ENCODE measurements around the gene ZBTB5.

The ZBTB5 gene

GRCh38 chr9:37407468-37407867 lies 57.8 kb downstream of the ZBTB5 start:
- TF ChIP-seq CTCF (IDR thresholded peaks at IDR 0.05; ENCODE audit: borderline replicate concordance, control extremely low read depth, extremely low read depth, insufficient read depth, missing control alignments), result no peak
- DNase-seq (ENCODE audit: low spot score), result no peak
- in situ Hi-C loops (cut with MboI; ENCODE audit: low sequenced_read_pairs, unreplicated experiment), result loop anchor here (10.0 kb wide), 2 partner anchors 373 to 413 kb away; partner anchors contain the start of gene PAX5

- TF ChIP-seq CTCF (IDR thresholded peaks at IDR 0.05; ENCODE audit: borderline replicate concordance, control extremely low read depth, extremely low read depth, insufficient read depth, missing control alignments), result no peak
- in situ Hi-C loops (cut with MboI; ENCODE audit: low sequenced_read_pairs, unreplicated experiment), result loop anchor here (10.0 kb wide), 2 partner anchors 372 to 412 kb away; partner anchors contain the start of gene PAX5
- no peak for DNase-seq (ENCODE audit: low spot score)
Measured at GRCh38 chr9:37406603-37407401, 58.4 kb downstream of the ZBTB5 start.

- no peak for TF ChIP-seq CTCF (IDR thresholded peaks at IDR 0.05; ENCODE audit: borderline replicate concordance, control extremely low read depth, extremely low read depth, insufficient read depth, missing control alignments)
- in situ Hi-C loops (cut with MboI; ENCODE audit: low sequenced_read_pairs, unreplicated experiment), result loop anchor here (10.0 kb wide), 2 partner anchors 371 to 411 kb away; partner anchors contain the start of gene PAX5
- no peak for DNase-seq (ENCODE audit: low spot score)
Measured at GRCh38 chr9:37405764-37406380, 59.4 kb downstream of the ZBTB5 start.

GRCh38 chr9:37405350-37405749 lies 59.9 kb downstream of the ZBTB5 start:
- TF ChIP-seq CTCF (IDR thresholded peaks at IDR 0.05; ENCODE audit: borderline replicate concordance, control extremely low read depth, extremely low read depth, insufficient read depth, missing control alignments), result no peak
- in situ Hi-C loops (cut with MboI; ENCODE audit: low sequenced_read_pairs, unreplicated experiment), result loop anchor here (10.0 kb wide), 2 partner anchors 371 to 411 kb away; partner anchors contain the start of gene PAX5
- no peak for DNase-seq (ENCODE audit: low spot score)

- no peak for TF ChIP-seq CTCF (IDR thresholded peaks at IDR 0.05; ENCODE audit: borderline replicate concordance, control extremely low read depth, extremely low read depth, insufficient read depth, missing control alignments)
- in situ Hi-C loops (cut with MboI; ENCODE audit: low sequenced_read_pairs, unreplicated experiment), result loop anchor here (10.0 kb wide), 2 partner anchors 370 to 410 kb away; partner anchors contain the start of gene PAX5
- DNase-seq (ENCODE audit: low spot score), result no peak
Measured at GRCh38 chr9:37404590-37404989, 60.7 kb downstream of the ZBTB5 start.

GRCh38 chr9:37399336-37399735 lies 65.9 kb downstream of the ZBTB5 start:
- no peak for TF ChIP-seq CTCF (IDR thresholded peaks at IDR 0.05; ENCODE audit: borderline replicate concordance, control extremely low read depth, extremely low read depth, insufficient read depth, missing control alignments)
- no peak for DNase-seq (ENCODE audit: low spot score)
- in situ Hi-C loops (cut with MboI; ENCODE audit: low sequenced_read_pairs, unreplicated experiment), result no loop called here

Measured in GM13976 (cell line).